T-helper 2 cell (primary cell): ENCODE measurements around the gene MXD4.
"Not testable (repeated sequence)": the region's sequence is repeated elsewhere in the genome, so short reads cannot be mapped to it uniquely, and the experiment has no call there.

Experiments used
- DNase-seq, 5 experiments: peaks; one replicate each; pipeline versions ENCODE4 v3.0.0 to v3.0.0-alpha.2; 2012 to 2022

MXD4 gene

DNA sequence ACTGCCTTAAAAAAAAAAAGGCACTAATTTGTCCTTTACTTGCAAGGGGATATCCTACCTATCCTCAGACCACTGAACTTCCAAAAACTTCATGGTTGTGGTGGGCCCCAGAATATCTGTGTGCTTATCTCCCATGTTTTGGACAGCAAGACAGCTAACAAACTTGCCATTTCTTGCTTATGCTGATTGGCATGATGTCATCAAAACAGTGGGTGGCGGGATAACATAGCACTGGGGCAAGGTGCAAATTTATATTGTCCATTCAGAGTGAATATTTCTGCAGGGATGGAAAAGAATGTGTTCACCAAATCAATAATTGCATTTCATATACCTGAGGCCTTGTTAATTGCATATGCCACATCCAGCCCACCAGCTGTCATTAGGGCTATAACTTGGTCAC, 43.5 kb downstream of the MXD4 start:
- DNase-seq: no peak

DNA sequence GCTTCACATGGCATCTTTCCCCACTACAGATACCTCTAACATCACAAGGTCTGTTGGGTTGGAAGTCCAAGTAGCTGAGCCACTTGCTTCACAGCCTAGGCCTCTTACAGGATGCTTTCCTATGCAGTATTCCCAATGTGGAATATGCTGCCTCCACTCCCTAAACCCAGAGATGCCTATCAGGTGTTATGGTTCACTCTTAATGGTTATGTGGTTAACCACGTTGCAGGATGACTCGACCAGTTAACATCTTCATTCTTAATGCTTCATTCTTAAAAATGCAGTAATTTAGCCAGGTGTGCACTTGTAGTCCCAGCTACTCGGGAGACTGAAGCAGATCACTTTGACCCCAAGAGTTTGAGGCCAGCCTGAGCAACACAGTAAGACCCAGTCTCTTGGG, 44.2 kb downstream of the MXD4 start:
- peak in 1 of 5 experiments; percentile 18 for DNase-seq

DNA sequence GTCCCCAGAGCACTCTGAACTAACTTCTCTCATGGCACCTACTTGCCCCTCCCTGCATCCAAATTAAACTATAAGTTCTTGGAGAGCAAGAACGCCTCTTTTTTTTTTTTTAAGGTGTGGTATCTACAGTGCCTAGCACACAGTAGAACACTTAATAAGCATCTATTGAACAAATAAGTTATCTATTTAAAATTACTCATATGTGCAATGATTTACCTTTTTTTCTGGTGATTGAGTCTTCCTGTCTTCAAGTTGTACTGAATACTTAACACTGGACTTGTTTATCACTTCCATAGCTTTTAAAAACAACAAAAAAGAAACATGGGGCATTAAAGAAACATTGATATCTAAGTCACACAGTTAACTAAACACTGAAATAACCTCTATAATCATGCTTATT, 49.1 kb downstream of the MXD4 start:
- no peak for DNase-seq

DNA sequence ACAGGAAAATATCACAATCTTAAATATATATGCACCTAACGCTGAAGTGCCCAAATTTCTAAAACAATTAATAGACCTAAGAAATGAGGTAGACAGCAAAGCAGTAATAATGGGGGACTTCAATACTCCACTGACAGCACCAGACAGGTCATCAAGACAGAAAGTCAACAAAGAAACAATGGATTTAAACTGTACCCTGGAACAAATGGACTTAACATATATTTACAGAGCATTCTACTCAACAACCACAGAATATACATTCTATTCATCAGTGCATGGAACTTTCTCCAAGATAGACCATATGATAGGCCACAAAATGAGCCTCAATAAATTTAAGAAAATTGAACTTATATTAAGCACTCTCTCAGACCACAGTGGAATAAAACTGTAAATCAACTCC, 59.1 kb downstream of the MXD4 start:
- DNase-seq: not testable (repeated sequence)
